Measurements from ENCODE around the gene ILDR1. TPM values are rescaled to one million over a fixed set of nuclear protein-coding genes. Genes with fewer than 3 reads are reported as not detected.

ILDR1 gene
- total and polyA plus RNA-seq, 2 experiments from 2014 or later: 1.5 to 1.8 TPM

DNA sequence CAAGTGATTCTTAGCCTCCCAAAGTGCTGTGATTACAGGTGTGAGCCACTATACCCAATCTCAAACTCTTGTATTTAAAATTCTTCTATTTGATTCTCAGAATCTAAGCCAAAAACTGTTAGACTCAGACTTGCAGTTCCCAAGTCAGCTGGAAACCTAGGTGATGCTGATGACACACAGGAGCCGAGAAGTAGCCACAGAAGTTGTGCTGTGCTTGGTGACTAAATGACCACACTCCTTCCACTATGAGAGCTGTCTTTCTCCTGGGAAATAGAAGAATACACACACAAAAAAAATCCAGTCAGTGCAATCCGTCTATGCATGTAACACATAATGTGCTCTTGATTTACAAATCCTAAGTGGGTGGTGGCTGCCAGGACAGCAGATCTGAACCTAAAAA is 33.9 kb downstream of the ILDR1 start:
- DNase-seq (ENCODE audit: low spot score): no peak
- H3K9me3 ChIP-seq (ENCODE audit: low read depth): peaks cover 4% of the 10 kb centered on the region
- no peaks in the 10 kb centered on the region for H4K20me1 ChIP-seq (ENCODE audit: insufficient read depth, poor library complexity, severe bottlenecking)
- TF ChIP-seq EZH2phosphoT487 (IDR thresholded peaks at IDR 0.05; ENCODE audit: low read depth, severe bottlenecking, unreplicated experiment) (no peak), EZH2 (IDR thresholded peaks at IDR 0.05; ENCODE audit: borderline replicate concordance) (no peak)
- TF ChIP-seq, protein P1, sequence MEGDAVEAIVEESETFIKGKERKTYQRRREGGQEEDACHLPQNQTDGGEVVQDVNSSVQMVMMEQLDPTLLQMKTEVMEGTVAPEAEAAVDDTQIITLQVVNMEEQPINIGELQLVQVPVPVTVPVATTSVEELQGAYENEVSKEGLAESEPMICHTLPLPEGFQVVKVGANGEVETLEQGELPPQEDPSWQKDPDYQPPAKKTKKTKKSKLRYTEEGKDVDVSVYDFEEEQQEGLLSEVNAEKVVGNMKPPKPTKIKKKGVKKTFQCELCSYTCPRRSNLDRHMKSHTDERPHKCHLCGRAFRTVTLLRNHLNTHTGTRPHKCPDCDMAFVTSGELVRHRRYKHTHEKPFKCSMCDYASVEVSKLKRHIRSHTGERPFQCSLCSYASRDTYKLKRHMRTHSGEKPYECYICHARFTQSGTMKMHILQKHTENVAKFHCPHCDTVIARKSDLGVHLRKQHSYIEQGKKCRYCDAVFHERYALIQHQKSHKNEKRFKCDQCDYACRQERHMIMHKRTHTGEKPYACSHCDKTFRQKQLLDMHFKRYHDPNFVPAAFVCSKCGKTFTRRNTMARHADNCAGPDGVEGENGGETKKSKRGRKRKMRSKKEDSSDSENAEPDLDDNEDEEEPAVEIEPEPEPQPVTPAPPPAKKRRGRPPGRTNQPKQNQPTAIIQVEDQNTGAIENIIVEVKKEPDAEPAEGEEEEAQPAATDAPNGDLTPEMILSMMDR (IDR thresholded peaks at IDR 0.05; ENCODE audit: poor library complexity): no peak
- H3K27ac ChIP-seq: no peak overlapping the region
- no peaks in the 10 kb centered on the region for H3K27me3 ChIP-seq
- H3K4me2 ChIP-seq: no peak overlapping the region
- no peaks in the 10 kb centered on the region for H3K9me2 ChIP-seq (replicated peaks; ENCODE audit: insufficient read depth)
- WGBS (ENCODE audit: low lambda C conversion rate, missing lambda C conversion rate): 94% methylated on average over 2 of the region's 2 CpGs
- H3K4me1 ChIP-seq (ENCODE audit: insufficient read depth): no peaks in the 10 kb centered on the region
- no peak overlapping the region for H2AFZ ChIP-seq
- H3K79me2 ChIP-seq: no peaks in the 10 kb centered on the region
- H3K36me3 ChIP-seq (replicated peaks; ENCODE audit: insufficient read depth, low read depth): no peaks in the 10 kb centered on the region
- H3K4me3 ChIP-seq: no peak overlapping the region

DNA sequence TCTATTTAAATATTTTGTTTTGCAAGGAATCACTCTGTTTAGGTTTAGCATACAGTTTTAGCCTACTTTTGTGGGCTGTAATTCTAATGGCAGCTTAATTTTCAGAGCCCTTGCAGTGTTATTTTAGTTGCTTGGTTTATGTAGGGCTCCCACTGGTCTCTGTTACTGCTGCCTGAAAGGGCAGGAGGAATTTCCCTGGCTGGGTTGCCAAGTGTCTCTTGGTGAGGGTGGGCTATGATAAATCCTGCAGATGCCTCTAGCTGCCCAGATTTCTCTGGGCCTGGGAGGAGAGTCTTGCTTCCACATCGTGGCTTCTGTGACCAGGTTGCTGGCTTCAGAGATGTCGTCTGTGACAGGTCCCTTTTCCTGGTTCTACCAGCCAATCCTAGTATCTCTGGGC is 36.2 kb downstream of the ILDR1 start:
- Histone ChIP-seq H3K36me3 (replicated peaks; ENCODE audit: insufficient read depth, low read depth) (no peaks in the 10 kb centered on the region), H3K4me3 (no peak overlapping the region), H4K20me1 (ENCODE audit: insufficient read depth, poor library complexity, severe bottlenecking) (no peaks in the 10 kb centered on the region), H3K9me2 (replicated peaks; ENCODE audit: insufficient read depth) (no peaks in the 10 kb centered on the region), H3K27me3 (no peaks in the 10 kb centered on the region), H3K9me3 (ENCODE audit: low read depth) (peaks cover 5% of the 10 kb centered on the region), H3K4me1 (ENCODE audit: insufficient read depth) (no peaks in the 10 kb centered on the region), H2AFZ (no peak overlapping the region), H3K4me2 (no peak overlapping the region), H3K27ac (no peak overlapping the region), H3K79me2 (no peaks in the 10 kb centered on the region)
- 90% methylated on average over 2 of the region's 2 CpGs for WGBS (ENCODE audit: low lambda C conversion rate, missing lambda C conversion rate)
- TF ChIP-seq EZH2 (IDR thresholded peaks at IDR 0.05; ENCODE audit: borderline replicate concordance) (no peak), EZH2phosphoT487 (IDR thresholded peaks at IDR 0.05; ENCODE audit: low read depth, severe bottlenecking, unreplicated experiment) (no peak)
- TF ChIP-seq, protein P1 (IDR thresholded peaks at IDR 0.05; ENCODE audit: poor library complexity): no peak
- no peak for DNase-seq (ENCODE audit: low spot score)

DNA sequence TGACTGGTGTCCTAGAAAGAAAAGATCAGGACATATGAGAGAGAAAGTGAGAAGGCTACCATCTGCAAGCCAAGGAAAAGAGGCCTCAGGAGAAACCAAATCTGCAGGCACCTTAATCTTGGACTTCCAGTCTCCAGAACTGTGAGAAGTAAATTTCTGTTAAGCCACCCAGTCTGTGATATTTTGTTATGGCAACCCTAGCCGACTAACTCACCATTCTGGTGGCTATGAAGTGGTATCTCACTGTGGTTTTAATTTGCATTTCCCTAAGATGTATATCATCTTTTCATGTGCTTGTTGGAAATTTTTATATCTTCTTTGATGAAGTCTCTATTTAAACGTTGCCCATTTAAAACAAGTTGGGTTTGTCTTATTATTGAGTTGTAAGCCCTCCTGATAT is 40.6 kb downstream of the ILDR1 start:
- DNase-seq (ENCODE audit: low spot score): no peak
- Histone ChIP-seq H3K27me3 (no peaks in the 10 kb centered on the region), H3K4me2 (no peak overlapping the region), H3K27ac (no peak overlapping the region), H2AFZ (no peak overlapping the region), H3K9me2 (replicated peaks; ENCODE audit: insufficient read depth) (no peaks in the 10 kb centered on the region), H3K36me3 (replicated peaks; ENCODE audit: insufficient read depth, low read depth) (no peaks in the 10 kb centered on the region), H3K9me3 (ENCODE audit: low read depth) (peaks cover 5% of the 10 kb centered on the region), H3K79me2 (no peaks in the 10 kb centered on the region), H4K20me1 (ENCODE audit: insufficient read depth, poor library complexity, severe bottlenecking) (no peaks in the 10 kb centered on the region), H3K4me3 (no peak overlapping the region), H3K4me1 (ENCODE audit: insufficient read depth) (no peaks in the 10 kb centered on the region)
- WGBS (ENCODE audit: low lambda C conversion rate, missing lambda C conversion rate): 90% methylated on average over 2 of the region's 2 CpGs
- TF ChIP-seq EZH2phosphoT487 (IDR thresholded peaks at IDR 0.05; ENCODE audit: low read depth, severe bottlenecking, unreplicated experiment): no peak

DNA sequence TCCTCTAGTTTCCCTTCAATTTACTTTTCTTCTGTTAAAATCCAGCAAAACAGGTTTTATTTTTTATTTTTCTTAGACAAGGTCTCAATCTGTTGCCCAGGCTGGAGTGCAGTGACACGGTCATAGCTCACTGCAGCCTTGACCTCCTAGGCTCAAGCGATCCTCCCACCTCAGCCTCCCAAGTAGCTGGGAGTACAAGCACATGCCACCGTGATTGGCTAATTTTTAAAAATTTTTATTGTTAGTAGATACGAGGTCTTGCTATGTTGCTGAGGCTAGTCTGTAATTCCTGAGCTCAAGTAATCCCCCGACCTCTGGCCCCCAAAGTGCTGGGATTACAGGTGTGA is 41.6 kb downstream of the ILDR1 start:
- Histone ChIP-seq H3K9me2 (replicated peaks; ENCODE audit: insufficient read depth) (no peaks in the 10 kb centered on the region), H3K9me3 (ENCODE audit: low read depth) (peaks cover 5% of the 10 kb centered on the region), H4K20me1 (ENCODE audit: insufficient read depth, poor library complexity, severe bottlenecking) (no peaks in the 10 kb centered on the region), H3K4me3 (no peak overlapping the region), H3K27me3 (no peaks in the 10 kb centered on the region), H3K4me2 (no peak overlapping the region), H3K4me1 (ENCODE audit: insufficient read depth) (no peaks in the 10 kb centered on the region), H2AFZ (no peak overlapping the region), H3K79me2 (no peaks in the 10 kb centered on the region), H3K36me3 (replicated peaks; ENCODE audit: insufficient read depth, low read depth) (no peaks in the 10 kb centered on the region), H3K27ac (no peak overlapping the region)
- WGBS (ENCODE audit: low lambda C conversion rate, missing lambda C conversion rate): 85% methylated on average over 5 of the region's 5 CpGs
- DNase-seq (ENCODE audit: low spot score): no peak
- TF ChIP-seq EZH2 (IDR thresholded peaks at IDR 0.05; ENCODE audit: borderline replicate concordance): no peak
- TF ChIP-seq, protein P1 (IDR thresholded peaks at IDR 0.05; ENCODE audit: poor library complexity): no peak
- TF ChIP-seq EZH2phosphoT487 (IDR thresholded peaks at IDR 0.05; ENCODE audit: low read depth, severe bottlenecking, unreplicated experiment): no peak
